GM18907 (cell line): ENCODE results near the gene ANXA5.
A peak's percentile ranks its signal among the peaks of the same experiment; 100 is the strongest.

Source experiments
- ATAC-seq: cut with Tn5 transposase; IDR thresholded peaks from one replicate; pipeline ENCODE4 v1.9.1; 2021; ENCODE audit warnings: mild to moderate bottlenecking, moderate library complexity; ENCODE audit not compliant: unreplicated experiment

ANXA5 gene

GRCh38 chr4:121712001-121712651, 15.3 kb upstream of the ANXA5 start:
- ATAC-seq, result peak; percentile 2

GRCh38 chr4:121711263-121712000, 14.7 kb upstream of the ANXA5 start:
- ATAC-seq, result peak; percentile 96

GRCh38 chr4:121709766-121710405, 13.1 kb upstream of the ANXA5 start:
- no peak for ATAC-seq

GRCh38 chr4:121707344-121707743, 10.6 kb upstream of the ANXA5 start:
- no peak for ATAC-seq

GRCh38 chr4:121706595-121707021, 9.8 kb upstream of the ANXA5 start:
- peak; percentile 66 for ATAC-seq

GRCh38 chr4:121705521-121705920, 8.7 kb upstream of the ANXA5 start:
- ATAC-seq, result no peak

- ATAC-seq, result no peak
Observed at GRCh38 chr4:121702136-121702535, 5.4 kb upstream of the ANXA5 start.

GRCh38 chr4:121701263-121701662, 4.5 kb upstream of the ANXA5 start:
- ATAC-seq, result no peak

GRCh38 chr4:121698236-121698671, 1.5 kb upstream of the ANXA5 start:
- ATAC-seq, result no peak

- ATAC-seq, result peak; percentile 24
Observed at GRCh38 chr4:121697564-121697963, 784 bp upstream of the ANXA5 start.

- ATAC-seq, result peak; percentile 33
Observed at GRCh38 chr4:121696170-121696580, 605 bp downstream of the ANXA5 start.

GRCh38 chr4:121693886-121694285, 2.9 kb downstream of the ANXA5 start:
- no peak for ATAC-seq

GRCh38 chr4:121693450-121693849, 3.3 kb downstream of the ANXA5 start:
- no peak for ATAC-seq

- ATAC-seq, result no peak
Observed at GRCh38 chr4:121692261-121692660, 4.5 kb downstream of the ANXA5 start.

GRCh38 chr4:121690001-121690400, 6.8 kb downstream of the ANXA5 start:
- peak; percentile 47 for ATAC-seq

GRCh38 chr4:121688701-121689100, 8.1 kb downstream of the ANXA5 start:
- no peak for ATAC-seq

- no peak for ATAC-seq
Observed at GRCh38 chr4:121688261-121688660, 8.5 kb downstream of the ANXA5 start.

GRCh38 chr4:121686255-121686654, 10.5 kb downstream of the ANXA5 start:
- no peak for ATAC-seq

GRCh38 chr4:121685257-121685656, 11.5 kb downstream of the ANXA5 start:
- ATAC-seq, result no peak

GRCh38 chr4:121684561-121684960, 12.2 kb downstream of the ANXA5 start:
- ATAC-seq, result no peak

GRCh38 chr4:121684016-121684415, 12.8 kb downstream of the ANXA5 start:
- ATAC-seq, result no peak

- ATAC-seq, result no peak
Observed at GRCh38 chr4:121680571-121680970, 16.2 kb downstream of the ANXA5 start.
